Measurements from ENCODE around the gene EIF3K.

The EIF3K gene

DNA sequence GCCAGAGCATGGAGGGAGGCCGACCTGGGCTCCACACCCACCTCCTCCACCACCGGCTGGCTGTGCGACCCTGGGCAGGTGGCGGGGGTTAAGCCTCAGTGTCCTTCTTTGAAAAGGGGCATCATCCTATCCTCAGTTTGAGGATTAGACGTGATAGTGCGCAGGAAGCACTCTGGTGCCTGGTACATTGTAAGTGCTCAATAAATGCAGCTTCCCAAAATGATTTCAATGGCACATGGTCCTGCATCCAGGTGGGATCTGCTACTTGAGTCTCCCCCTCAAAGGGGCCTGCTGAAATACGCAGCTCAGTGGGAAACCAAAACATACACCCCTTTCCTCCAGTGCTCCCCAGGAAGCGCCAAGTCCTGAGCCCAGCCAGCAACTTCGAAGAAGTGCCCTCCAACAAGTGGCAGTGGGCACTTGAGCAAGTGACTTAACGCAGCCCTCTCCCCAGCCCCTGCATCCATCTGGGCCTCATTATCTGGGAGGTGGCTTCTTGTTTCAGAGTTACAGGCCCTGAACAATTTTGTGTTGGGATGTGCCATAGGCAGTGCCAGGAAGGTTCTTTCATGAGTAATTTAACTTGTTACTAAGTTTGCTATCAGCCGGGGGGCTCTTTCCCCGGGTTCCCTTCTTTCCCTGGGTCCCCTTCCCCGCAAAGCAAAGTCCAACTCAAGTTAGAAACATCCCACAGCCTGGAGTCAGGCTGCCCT is 46.4 kb downstream of the EIF3K start:
- no peak for DNase-seq (ENCODE audit: low read depth in 2 of 2, low spot score in 1 of 2)

DNA sequence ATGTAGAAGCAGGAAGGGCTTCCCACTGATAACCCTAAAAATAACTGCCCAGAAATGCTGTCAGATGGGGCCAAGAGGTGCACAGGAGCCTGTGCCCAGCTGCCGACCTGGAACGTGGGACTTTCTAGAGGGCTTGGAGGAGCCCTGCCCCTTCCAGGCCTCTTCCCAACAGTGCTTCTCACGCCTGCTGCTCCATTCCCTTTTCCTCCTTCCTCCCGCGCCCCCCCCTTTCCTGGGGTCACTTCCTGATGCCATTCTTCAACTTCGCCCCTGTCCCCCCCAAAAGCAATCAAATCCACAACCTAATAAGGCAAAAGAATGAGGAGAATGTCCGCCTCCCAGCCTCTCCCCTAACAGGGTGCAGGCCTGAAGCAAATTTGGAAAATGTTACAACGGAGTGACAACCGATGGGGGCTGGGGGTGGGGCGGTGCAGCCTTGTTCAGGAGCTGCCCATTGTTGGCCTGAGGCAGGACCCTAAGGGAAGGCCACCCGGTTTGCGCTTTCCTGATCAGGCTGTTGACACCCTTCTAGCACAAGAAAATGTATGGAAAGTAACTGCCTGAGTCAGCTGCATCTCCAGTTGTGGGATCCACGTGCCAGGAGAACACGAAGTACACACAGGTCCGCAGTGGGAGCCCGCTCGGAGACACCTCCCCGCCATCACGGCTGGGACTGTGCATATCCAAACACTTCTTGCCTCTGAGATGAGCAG is 47.1 kb downstream of the EIF3K start:
- no peak for DNase-seq (ENCODE audit: low read depth in 2 of 2, low spot score in 1 of 2)

- no peak for DNase-seq (ENCODE audit: low read depth in 2 of 2, low spot score in 1 of 2)
Measured at GRCh38 chr19:38666663-38667511, 47.9 kb downstream of the EIF3K start.

- DNase-seq (ENCODE audit: low read depth in 2 of 2, low spot score in 1 of 2): no peak
Measured at GRCh38 chr19:38667661-38668171, 48.7 kb downstream of the EIF3K start.

GRCh38 chr19:38669552-38669951 is 50.6 kb downstream of the EIF3K start:
- no peak for DNase-seq (ENCODE audit: low read depth in 2 of 2, low spot score in 1 of 2)

DNA sequence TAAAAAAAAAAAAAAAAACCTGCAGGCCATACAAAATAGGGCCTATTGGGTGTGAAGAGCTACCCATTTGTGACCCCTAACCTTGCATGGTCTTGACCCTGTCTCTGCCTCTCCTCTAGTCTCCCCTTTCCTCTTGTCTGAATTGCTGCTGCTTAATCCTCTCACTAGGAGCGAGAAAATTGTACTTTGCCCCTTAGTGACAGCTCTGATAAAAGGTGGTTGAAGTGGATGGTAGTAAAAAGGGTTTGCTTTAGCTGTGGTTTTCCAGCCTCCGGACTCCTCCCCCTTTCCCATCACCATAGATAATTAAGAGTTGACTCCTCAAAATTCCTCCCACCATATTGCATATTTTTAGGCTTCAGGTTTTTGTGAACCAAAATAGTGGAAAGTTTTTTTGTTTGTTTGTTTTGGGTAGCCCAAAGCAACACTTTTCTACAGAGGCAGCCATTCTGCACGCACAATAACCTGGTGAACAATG is 52.0 kb downstream of the EIF3K start:
- DNase-seq (ENCODE audit: low read depth in 2 of 2, low spot score in 1 of 2): no peak

DNA sequence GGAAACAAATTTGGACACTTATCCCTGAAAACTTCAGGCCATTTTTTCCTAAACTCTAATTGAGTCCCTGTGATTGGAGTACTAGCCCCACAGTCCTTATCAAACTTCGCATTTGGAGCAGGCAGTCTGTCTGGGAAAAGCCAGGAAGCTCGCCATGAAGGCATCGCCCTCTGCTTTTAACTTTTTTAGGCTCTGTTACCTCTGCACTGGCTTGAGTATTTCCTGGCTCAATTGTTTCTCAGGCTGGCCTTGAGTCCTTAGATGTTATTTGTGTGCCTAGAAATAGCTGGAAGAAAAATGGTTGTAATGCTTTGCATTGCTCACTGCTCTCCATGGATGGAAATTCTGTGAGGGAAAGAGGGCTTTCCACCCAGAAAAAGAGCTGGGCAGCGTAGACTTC is 52.7 kb downstream of the EIF3K start:
- no peak for DNase-seq (ENCODE audit: low read depth in 2 of 2, low spot score in 1 of 2)

DNA sequence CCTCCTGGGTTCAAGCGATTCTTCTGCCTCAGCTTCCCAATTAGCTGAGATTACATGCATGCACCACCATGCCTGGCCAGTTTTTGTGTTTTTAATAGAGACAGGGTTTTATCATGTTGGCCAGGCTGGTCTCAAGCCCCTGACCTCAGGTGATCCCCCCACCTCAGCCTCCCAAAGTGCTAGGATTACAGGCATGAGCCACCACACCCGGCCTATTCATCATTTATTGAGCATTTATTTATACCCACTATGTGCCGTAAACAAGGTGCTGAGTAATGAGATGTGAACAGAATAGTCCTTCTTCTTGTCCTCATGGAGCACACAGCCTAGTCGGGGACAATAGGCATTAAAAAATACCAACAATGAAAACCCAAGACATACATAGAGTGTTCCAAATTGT is 54.0 kb downstream of the EIF3K start:
- DNase-seq (ENCODE audit: low read depth in 2 of 2, low spot score in 1 of 2): no peak

DNA sequence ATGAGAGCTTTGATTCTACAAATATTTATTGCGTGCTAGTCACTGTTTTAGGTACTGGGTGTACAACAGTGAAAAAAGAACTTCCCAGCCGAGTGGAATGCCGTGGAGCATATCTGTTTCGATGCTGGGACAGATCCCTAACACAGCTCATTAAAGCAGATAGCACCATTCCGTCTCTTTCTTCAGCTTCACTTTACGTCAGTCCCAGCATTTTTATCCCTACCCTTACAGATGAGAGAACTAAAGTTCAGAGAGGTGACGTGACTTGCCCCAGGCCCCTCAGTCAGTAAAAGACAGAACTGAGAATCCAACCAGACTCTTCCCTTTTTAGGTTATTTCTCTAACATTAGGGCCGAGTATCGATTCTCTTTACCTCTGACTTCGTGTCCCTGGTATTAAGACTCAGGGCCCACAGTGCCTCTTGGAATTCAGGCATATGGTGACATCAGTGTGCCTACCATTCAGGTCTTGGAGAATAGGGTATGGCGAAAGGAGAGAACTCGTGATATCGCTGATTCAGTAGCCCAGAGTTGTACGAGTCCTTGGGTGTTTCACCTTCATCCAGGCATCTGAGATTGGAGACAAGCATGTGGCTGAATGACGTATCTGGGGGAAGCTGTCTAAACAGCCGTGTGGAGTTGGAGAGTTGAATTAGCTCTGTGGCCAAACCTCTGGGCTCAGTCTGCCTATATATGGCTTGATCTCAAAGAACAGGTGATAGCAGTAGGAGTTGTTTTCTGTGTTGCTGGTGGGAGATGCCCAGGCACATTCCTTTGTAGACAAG is 55.6 kb downstream of the EIF3K start:
- no peak for DNase-seq (ENCODE audit: low read depth in 2 of 2, low spot score in 1 of 2)

DNA sequence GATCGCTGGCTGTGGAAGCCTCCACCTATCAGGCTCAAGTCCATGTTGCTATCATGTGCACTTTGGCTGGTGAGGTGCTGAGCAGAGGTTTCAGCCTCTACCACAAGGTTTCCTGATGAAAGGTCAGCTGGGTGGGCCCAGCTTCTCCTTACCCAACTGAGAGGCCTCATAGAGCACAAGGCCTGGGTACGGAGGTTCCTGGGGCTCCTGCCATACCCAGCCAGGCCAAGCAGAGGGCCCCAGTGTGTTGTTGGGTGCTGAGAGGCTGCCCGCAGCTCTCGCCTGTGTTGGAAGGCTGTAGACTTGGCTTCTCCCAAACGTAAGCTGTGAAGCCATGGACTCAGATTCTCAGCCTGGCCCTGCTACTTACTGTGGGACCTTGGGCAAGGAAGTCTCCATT is 56.6 kb downstream of the EIF3K start:
- no peak for DNase-seq (ENCODE audit: low read depth in 2 of 2, low spot score in 1 of 2)

DNA sequence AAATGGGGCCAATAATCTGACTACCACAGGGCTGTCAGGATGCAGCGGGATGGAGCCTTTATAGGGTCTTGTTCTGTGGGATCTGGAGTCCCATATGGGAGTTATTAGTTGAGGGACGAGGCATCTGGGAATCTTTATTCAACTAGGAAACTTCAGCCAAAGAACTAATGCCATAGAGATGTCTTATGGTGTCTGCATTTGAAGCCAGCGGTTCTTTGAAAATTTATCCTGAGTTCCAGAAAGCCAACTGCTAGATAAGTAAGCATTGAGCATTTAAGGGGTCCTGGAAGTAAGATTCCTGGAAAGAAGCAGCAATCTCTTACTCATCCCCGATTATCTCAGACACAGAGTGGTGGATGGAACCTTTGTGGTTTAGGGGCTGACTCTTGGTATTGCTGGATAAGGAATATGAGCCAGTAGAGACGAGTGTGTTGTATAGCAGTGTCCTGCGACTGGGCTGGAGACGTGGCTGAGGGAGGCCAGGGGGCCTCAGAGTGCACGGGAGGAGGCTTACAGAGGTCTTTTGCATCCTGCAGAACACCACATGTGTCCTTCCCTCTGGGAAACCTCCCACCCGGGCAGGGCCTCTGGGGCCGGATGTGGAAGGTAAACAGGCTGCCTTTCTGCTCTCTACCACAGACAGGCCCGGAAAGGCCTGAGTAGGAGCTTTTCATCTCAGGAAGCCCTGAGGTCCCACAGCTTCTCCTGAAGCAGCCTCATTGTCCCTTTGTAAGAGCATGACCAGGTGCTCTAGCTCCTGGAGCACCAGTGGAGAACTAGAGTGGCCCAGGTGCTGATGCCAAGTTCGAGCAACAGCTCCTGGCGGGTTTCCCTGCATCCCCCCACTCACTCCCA is 57.3 kb downstream of the EIF3K start:
- DNase-seq (ENCODE audit: low read depth in 2 of 2, low spot score in 1 of 2): no peak

DNA sequence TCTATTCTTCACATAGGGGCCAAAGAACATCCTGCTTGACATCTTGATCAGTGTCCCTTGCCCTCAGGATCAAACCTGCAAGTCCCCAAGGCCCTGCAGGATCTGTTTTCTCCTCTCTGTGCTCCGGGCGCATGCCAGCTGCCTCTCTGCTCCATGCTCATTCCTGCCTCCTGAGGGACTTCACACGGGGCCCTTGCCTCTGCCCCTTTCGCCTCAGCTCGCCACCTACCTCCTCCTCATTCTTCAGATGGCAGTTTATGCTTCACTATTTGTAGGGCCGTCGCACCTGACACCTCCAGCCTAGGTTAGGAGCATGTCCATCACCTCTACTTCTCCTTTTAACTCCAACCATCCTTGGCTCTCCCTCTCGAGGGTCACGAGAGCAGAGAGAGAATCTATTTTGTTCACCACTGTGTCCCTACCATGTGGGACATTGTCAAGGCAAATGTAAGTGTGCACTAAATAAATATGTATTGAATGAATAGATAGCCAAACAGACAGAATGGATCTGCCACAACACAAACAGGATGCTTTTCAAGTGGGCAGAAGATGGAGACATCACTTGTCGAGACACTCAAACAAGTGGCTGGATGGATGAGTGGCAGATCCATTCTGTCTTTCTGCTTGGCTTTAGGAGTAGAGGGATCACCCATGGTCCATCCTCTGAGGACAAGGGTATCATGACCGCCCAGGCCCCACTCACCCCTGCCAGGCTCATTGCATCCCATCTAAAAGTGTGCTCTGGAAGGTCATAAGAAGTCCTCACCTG is 58.1 kb downstream of the EIF3K start:
- no peak for DNase-seq (ENCODE audit: low read depth in 2 of 2, low spot score in 1 of 2)

DNA sequence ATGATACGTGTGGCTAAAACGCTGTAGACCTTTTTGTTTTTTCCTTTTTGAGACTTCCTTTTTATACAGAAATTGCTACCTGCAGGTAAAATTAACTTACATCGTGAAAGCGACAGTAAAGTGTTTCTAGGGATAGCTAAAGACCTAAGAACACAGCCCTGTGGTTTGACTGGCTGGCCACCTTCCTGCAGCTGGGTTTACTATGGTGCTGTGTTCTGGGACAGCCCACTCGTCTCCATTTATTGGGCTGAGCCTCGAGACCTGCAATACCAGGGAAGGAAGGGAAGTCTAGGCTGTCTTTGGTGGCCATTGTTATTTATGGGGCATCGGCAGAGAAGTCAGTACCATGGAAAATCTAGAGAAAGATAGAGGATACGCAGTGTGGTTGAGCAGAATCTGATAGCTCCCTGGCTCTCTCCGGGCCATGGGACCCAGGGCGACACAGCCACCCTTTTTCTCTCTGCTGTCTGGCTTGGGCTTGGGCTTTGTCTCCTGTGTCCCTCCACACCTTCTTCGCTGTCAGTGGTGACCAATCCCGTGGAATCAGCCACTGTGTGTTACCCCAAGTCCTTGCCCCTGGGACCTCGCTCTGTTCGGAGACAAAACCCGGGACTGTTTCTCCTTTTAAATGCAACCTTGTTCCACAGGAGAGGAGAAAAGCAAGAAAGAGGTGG is 59.4 kb downstream of the EIF3K start:
- no peak for DNase-seq (ENCODE audit: low read depth in 2 of 2, low spot score in 1 of 2)

GRCh38 chr19:38678891-38679494 is 60.0 kb downstream of the EIF3K start:
- no peak for DNase-seq (ENCODE audit: low read depth in 2 of 2, low spot score in 1 of 2)

DNA sequence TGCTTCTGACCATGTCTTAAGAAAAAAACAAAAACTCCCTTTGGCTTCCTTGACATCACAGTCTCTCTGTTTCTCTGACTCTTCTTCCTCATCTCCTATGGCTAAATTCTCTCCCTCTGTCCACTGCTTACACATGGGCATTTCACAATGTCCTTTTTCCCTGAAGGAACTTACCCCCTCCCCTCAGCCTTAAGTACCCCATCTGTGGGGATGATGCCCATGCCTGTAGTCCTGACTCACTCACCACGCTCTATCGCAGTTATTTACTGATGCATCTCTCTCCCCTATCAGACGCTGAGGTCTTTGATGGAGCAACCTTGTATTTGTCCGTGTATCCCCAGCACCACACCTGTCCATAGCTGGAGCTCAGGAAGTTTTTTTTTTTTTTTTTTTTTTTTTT is 60.9 kb downstream of the EIF3K start:
- DNase-seq (ENCODE audit: low read depth in 2 of 2, low spot score in 1 of 2): no peak

- DNase-seq (ENCODE audit: low read depth in 2 of 2, low spot score in 1 of 2): no peak
Measured at GRCh38 chr19:38682195-38682867, 63.3 kb downstream of the EIF3K start.

DNA sequence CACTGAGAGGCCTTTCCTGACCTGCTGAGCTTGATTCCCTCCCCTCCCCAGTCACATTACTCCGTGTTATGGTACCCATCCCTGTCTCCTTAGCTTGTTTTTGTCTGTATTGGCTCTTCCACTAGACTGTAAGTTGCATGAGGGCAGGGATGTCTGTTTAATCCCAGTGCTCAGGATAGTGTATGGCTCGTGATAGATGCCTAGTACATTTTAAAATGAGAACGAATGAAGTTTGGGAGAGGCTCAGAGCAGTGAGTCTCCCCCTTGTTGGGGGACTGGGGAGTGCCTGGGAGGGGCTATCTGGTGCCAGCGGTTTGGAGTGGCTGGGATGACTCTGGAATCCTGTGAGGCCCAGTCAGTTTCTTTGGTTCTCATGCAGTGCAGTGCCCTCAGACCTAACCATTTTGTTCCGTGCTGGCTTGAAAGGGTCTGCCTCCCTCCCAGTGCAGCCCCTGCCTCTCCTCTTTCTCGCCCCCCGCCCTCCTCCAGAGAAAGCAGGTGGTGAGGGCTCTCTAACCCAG is 63.9 kb downstream of the EIF3K start:
- DNase-seq (ENCODE audit: low read depth in 2 of 2, low spot score in 1 of 2): no peak
